HepG2 (cell line): Measurements from ENCODE around the gene ZNRD2. TPM values are rescaled to one million over a fixed set of nuclear protein-coding genes. Genes with fewer than 3 reads are reported as not detected.

Source experiments
- FOXA3 ChIP-seq: IDR thresholded peaks from 2 replicates; pipeline ENCODE4 v1.6.1; 2016; ENCODE audit warnings: missing genetic modification reagents, missing compliant biosample characterization
- GABPA ChIP-seq, 2 experiments: IDR thresholded peaks; 2 replicates each; pipeline ENCODE4 v1.6.1; 2011 to 2016; ENCODE audit warnings: low read depth in 2 of 2, low read length in 1 of 2, missing biosample characterization in 1 of 2, missing genetic modification characterization in 1 of 2
- GRHL1 ChIP-seq: sonication (generic); formaldehyde crosslinking; conservative IDR thresholded peaks from 2 replicates; pipeline ENCODE4 v1.8.0; 2022; ENCODE audit warnings: missing genetic modification reagents
- HNF4A ChIP-seq: sonication (generic); formaldehyde crosslinking; IDR thresholded peaks from 2 replicates; pipeline ENCODE4 v1.4.0; 2020; ENCODE audit warnings: missing genetic modification reagents
- KDM3A ChIP-seq: IDR thresholded peaks from 2 replicates; pipeline ENCODE4 v1.6.1; 2018; ENCODE audit warnings: low read depth, missing compliant biosample characterization
- KDM5B ChIP-seq: sonication (generic); formaldehyde crosslinking; IDR thresholded peaks from 2 replicates; pipeline ENCODE4 v1.4.0; 2020; ENCODE audit warnings: missing genetic modification reagents, mild to moderate bottlenecking, borderline replicate concordance
- PPARG ChIP-seq: conservative IDR thresholded peaks from 2 replicates; pipeline ENCODE4 v1.6.1; 2016; ENCODE audit warnings: missing biosample characterization, missing genetic modification reagents
- PRDM10 ChIP-seq: sonication (generic); formaldehyde crosslinking; IDR thresholded peaks from 2 replicates; pipeline ENCODE4 v1.4.0; 2020; ENCODE audit warnings: low read depth, missing genetic modification reagents
- ZFP62 ChIP-seq: sonication (generic); formaldehyde crosslinking; IDR thresholded peaks from 2 replicates; pipeline ENCODE4 v1.4.0; 2020; ENCODE audit warnings: missing genetic modification reagents
- ZNF101 ChIP-seq: sonication (generic); formaldehyde crosslinking; IDR thresholded peaks from 2 replicates; pipeline ENCODE4 v1.4.0; 2020; ENCODE audit warnings: mild to moderate bottlenecking, low read depth, missing genetic modification reagents, borderline replicate concordance
- ZNF274 ChIP-seq: sonication (generic); formaldehyde crosslinking; IDR thresholded peaks from 2 replicates; pipeline ENCODE4 v1.5.1; 2020; ENCODE audit warnings: mild to moderate bottlenecking, missing genetic modification reagents
- ZNF556 ChIP-seq: sonication (generic); formaldehyde crosslinking; IDR thresholded peaks from 2 replicates; pipeline ENCODE4 v1.4.0; 2020; ENCODE audit warnings: mild to moderate bottlenecking, missing genetic modification reagents, borderline replicate concordance
- ZNF567 ChIP-seq: sonication (generic); formaldehyde crosslinking; IDR thresholded peaks from 2 replicates; pipeline ENCODE4 v1.8.1; 2023; ENCODE audit warnings: mild to moderate bottlenecking, missing genetic modification reagents, borderline replicate concordance
- ZNF607 ChIP-seq: sonication (generic); formaldehyde crosslinking; IDR thresholded peaks from 2 replicates; pipeline ENCODE4 v1.5.1; 2020; ENCODE audit warnings: missing genetic modification reagents, mild to moderate bottlenecking, borderline replicate concordance
- ZNF777 ChIP-seq: sonication (generic); formaldehyde crosslinking; IDR thresholded peaks from 2 replicates; pipeline ENCODE4 v1.4.0; 2020; ENCODE audit warnings: missing genetic modification reagents
- ZSCAN20 ChIP-seq: sonication (generic); formaldehyde crosslinking; IDR thresholded peaks from 2 replicates; pipeline ENCODE4 v1.4.0; 2020; ENCODE audit warnings: missing genetic modification reagents, mild to moderate bottlenecking, borderline replicate concordance
- polyA plus RNA-seq, 8 experiments: library from polyadenylated mRNA; depleted of rRNA in 3 of 8; stranded (reverse) in 7 of 8; unstranded in 1 of 8; fragments of >200 nt; fragmentation: Illumina TruSeq in 4 of 8; extraction: Trizol in 4 of 8; gene quantifications; 2 replicates each; pipeline versions ENCODE4 v1.2.1 to v1.2.3, GENCODE V29; 2011 to 2016; ENCODE audit warnings: low read depth in 4 of 8, missing spikeins in 1 of 8, mixed read lengths in 1 of 8; ENCODE audit not compliant: insufficient read depth in 1 of 8
- total RNA-seq, 5 experiments: library from RNA; depleted of rRNA; stranded (reverse); fragments of >200 nt; fragmentation: Illumina TruSeq; extraction: Trizol; gene quantifications; 2 replicates each; pipeline ENCODE4 v1.2.3, GENCODE V29; 2016; ENCODE audit warnings: low read depth in 1 of 5
- TF ChIP-seq, protein P1 (sequence below): sonication (generic); formaldehyde crosslinking; IDR thresholded peaks from 2 replicates; pipeline ENCODE4 v1.8.1; 2023; ENCODE audit warnings: mild to moderate bottlenecking, moderate library complexity, missing genetic modification reagents
- TF ChIP-seq, protein P2 (sequence below): sonication (generic); formaldehyde crosslinking; conservative IDR thresholded peaks from 2 replicates; pipeline ENCODE4 v1.8.0; 2022; ENCODE audit warnings: mild to moderate bottlenecking, moderate library complexity, missing genetic modification reagents
- TF ChIP-seq, protein P3 (sequence below): IDR thresholded peaks from 2 replicates; pipeline ENCODE4 v1.6.1; 2018; ENCODE audit warnings: missing genetic modification reagents, mild to moderate bottlenecking, missing compliant biosample characterization

The ZNRD2 gene
- total and polyA plus RNA-seq, 2 of the 13 experiments (the other 11 are each of a cell fraction or from before 2014, with no cell fraction given): 29.2 to 34.0 TPM

GRCh38 chr11:65546217-65546958 lies 23.9 kb upstream of the ZNRD2 start (continued):
- TF ChIP-seq PRDM10 (CRISPR knock-in tag): no peak
- TF ChIP-seq HNF4A (CRISPR knock-in tag): peak; percentile 85
- TF ChIP-seq, protein P1, sequence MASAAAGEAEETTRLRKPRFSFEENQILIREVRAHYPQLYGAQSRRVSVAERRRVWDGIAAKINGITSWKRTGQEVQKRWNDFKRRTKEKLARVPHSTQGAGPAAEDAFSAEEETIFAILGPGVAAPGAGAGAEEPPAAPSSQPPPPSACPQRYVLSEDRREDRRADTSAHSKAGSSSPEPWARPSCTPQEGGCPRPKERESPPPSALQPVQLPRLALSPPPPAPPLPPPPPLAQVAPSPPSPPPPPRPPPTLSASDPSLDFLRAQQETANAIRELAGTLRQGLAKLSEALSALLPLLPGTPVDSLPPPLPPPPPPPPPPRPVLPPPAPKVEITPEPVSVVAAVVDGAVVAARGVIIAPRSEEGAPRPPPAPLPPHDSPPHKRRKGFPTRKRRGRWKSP (CRISPR knock-in tag): no peak
- 0 out of 2 replicates have a peak, but pooled peaks have one; percentile 28 for TF ChIP-seq KDM3A (CRISPR knock-in tag)
- TF ChIP-seq KDM5B (CRISPR knock-in tag): peak; percentile 44; the same call in 1 of the 2 replicates
- TF ChIP-seq, protein P2, sequence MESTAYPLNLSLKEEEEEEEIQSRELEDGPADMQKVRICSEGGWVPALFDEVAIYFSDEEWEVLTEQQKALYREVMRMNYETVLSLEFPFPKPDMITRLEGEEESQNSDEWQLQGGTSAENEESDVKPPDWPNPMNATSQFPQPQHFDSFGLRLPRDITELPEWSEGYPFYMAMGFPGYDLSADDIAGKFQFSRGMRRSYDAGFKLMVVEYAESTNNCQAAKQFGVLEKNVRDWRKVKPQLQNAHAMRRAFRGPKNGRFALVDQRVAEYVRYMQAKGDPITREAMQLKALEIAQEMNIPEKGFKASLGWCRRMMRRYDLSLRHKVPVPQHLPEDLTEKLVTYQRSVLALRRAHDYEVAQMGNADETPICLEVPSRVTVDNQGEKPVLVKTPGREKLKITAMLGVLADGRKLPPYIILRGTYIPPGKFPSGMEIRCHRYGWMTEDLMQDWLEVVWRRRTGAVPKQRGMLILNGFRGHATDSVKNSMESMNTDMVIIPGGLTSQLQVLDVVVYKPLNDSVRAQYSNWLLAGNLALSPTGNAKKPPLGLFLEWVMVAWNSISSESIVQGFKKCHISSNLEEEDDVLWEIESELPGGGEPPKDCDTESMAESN: peak; percentile 76
- 0 out of 2 replicates have a peak, but pooled peaks have one; percentile 19 for TF ChIP-seq PPARG (CRISPR knock-in tag)
- peak; percentile 65 for TF ChIP-seq GABPA (IDR thresholded peaks at IDR 0.05; ENCODE audit: low read depth, low read length)
- peak; percentile 79 for TF ChIP-seq GABPA (CRISPR knock-in tag; IDR thresholded peaks at IDR 0.05; ENCODE audit: low read depth)
- TF ChIP-seq ZNF607 (CRISPR knock-in tag): no peak
- TF ChIP-seq ZSCAN20 (CRISPR knock-in tag): no peak
- TF ChIP-seq ZNF567 (CRISPR knock-in tag): no peak
- peak; percentile 51; the same call in 1 of the 2 replicates for TF ChIP-seq FOXA3 (CRISPR knock-in tag)
- no peak for TF ChIP-seq GRHL1 (CRISPR knock-in tag)
- no peak for TF ChIP-seq ZNF274 (CRISPR knock-in tag)
- no peak for TF ChIP-seq ZNF101
- no peak for TF ChIP-seq ZNF556
- no peak for TF ChIP-seq ZFP62 (CRISPR knock-in tag)
- TF ChIP-seq ZNF777 (CRISPR knock-in tag): peak; percentile 83
- TF ChIP-seq, protein P3, sequence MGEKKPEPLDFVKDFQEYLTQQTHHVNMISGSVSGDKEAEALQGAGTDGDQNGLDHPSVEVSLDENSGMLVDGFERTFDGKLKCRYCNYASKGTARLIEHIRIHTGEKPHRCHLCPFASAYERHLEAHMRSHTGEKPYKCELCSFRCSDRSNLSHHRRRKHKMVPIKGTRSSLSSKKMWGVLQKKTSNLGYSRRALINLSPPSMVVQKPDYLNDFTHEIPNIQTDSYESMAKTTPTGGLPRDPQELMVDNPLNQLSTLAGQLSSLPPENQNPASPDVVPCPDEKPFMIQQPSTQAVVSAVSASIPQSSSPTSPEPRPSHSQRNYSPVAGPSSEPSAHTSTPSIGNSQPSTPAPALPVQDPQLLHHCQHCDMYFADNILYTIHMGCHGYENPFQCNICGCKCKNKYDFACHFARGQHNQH (CRISPR knock-in tag): 0 out of 2 replicates have a peak, but pooled peaks have one; percentile 43
